K562 (cell line): ENCODE data around the gene WDR91. TPM values are rescaled to one million over a fixed set of nuclear protein-coding genes. Genes with fewer than 3 reads are reported as not detected.

ENCODE experiments used
- ATAC-seq: fragments of 200-7000 bp; cut with Tn5 transposase; 3 replicates; pipeline ENCODE4 v1.9.1; 2020; ENCODE audit warnings: moderate library complexity
- BruUV-seq: library from RNA; stranded (reverse); fragments of 400-500 nt; replicated peaks from 2 replicates; lab custom pipeline; 2021; lab: Mats Ljungman, UMichigan
- CTCF ChIA-PET: fragments of 300-600 bp; formaldehyde crosslinking; extraction: SDS; loops from one replicate; lab custom pipeline; 2021; ENCODE audit warnings: low intra/inter-chr PET ratio; lab: Yijun Ruan, JAX
- POLR2A ChIA-PET: fragments of 300-600, 350-650 bp; sonication (Branson Sonifier 250); formaldehyde crosslinking; extraction: SDS; loops from one replicate; lab custom pipeline; 2021; ENCODE audit warnings: antibody characterized with exemption, inconsistent platforms; lab: Yijun Ruan, JAX
- DNase-seq, 4 experiments: peaks; one replicate each; pipeline versions ENCODE4 v3.0.0 to v3.0.0-alpha.2; 2011 to 2018; ENCODE audit warnings: low spot score in 3 of 4, mixed read lengths in 3 of 4; ENCODE audit errors: extremely low read depth in 1 of 4
- FAIRE-seq: peaks from 2 replicates; lab custom pipeline; 2011; peaks lifted over from hg19 to GRCh38; lab: Jason Lieb, UNC
- H2AFZ ChIP-seq: 2 replicates; pipeline ENCODE4 v1.6.0; 2011; ENCODE audit warnings: low read depth, low read length, control low read depth, inconsistent platforms
- H3K27ac ChIP-seq: fragments of 200-600 bp; 3 replicates; pipeline ENCODE4 v1.8.0; 2011; ENCODE audit warnings: low read depth, mild to moderate bottlenecking, control low read depth, inconsistent platforms, low read length, moderate library complexity, mixed read lengths; ENCODE audit errors: extremely low read depth
- H3K27me3 ChIP-seq, 2 experiments: fragments of 300-600 bp in 1 of 2; 2 replicates in 1 of 2; 3 replicates in 1 of 2; pipeline versions ENCODE4 v1.6.0 to v1.8.0; 2011; ENCODE audit warnings: inconsistent platforms in 2 of 2, low read length in 2 of 2, mild to moderate bottlenecking in 1 of 2, mixed read lengths in 1 of 2, moderate library complexity in 1 of 2; ENCODE audit not compliant: control insufficient read depth in 2 of 2, insufficient read depth in 2 of 2
- H3K36me3 ChIP-seq: fragments of 300-600 bp; 3 replicates; pipeline ENCODE4 v1.8.0; 2011; ENCODE audit warnings: mild to moderate bottlenecking, low read length, inconsistent platforms; ENCODE audit not compliant: control insufficient read depth, insufficient read depth
- H3K4me1 ChIP-seq, 2 experiments: fragments of 200-600 bp in 1 of 2; replicated peaks in 1 of 2; 2 replicates in 1 of 2; 3 replicates in 1 of 2; pipeline versions ENCODE4 v1.5.1 to v1.8.0; 2011; ENCODE audit warnings: inconsistent platforms in 2 of 2, low read length in 2 of 2, mild to moderate bottlenecking in 1 of 2, mixed read lengths in 1 of 2, moderate library complexity in 1 of 2; ENCODE audit not compliant: control insufficient read depth in 2 of 2, insufficient read depth in 2 of 2
- H3K4me2 ChIP-seq: 2 replicates; pipeline ENCODE4 v1.6.1; 2011; ENCODE audit warnings: low read length, control low read depth, inconsistent platforms, mixed read lengths; ENCODE audit not compliant: insufficient read depth
- H3K4me3 ChIP-seq: fragments of 200-600 bp; sonication (generic), shearing (Covaris generic); 2 replicates; pipeline ENCODE4 v1.5.1; 2016; ENCODE audit warnings: control low read depth, inconsistent platforms
- H3K79me2 ChIP-seq: fragments of 200-600 bp; 3 replicates; pipeline ENCODE4 v1.8.0; 2011; ENCODE audit warnings: low read length, inconsistent platforms; ENCODE audit not compliant: control insufficient read depth, insufficient read depth
- H3K9ac ChIP-seq, 2 experiments: 2 replicates each; pipeline versions ENCODE4 v1.6.0 to v1.6.1; 2011; ENCODE audit warnings: low read depth in 2 of 2, low read length in 2 of 2, control low read depth in 1 of 2, inconsistent platforms in 1 of 2, mild to moderate bottlenecking in 1 of 2, mixed read lengths in 1 of 2; ENCODE audit not compliant: insufficient read depth in 1 of 2
- H3K9me1 ChIP-seq: one replicate; pipeline ENCODE4 v1.6.0; 2011; ENCODE audit warnings: inconsistent platforms, mild to moderate bottlenecking, low read length, moderate library complexity; ENCODE audit not compliant: control insufficient read depth, insufficient read depth
- H3K9me3 ChIP-seq: replicated peaks from 2 replicates; pipeline ENCODE4 v1.5.1; 2011; ENCODE audit warnings: low read depth, low read length, inconsistent platforms; ENCODE audit not compliant: control insufficient read depth, insufficient read depth
- H4K20me1 ChIP-seq: replicated peaks from 2 replicates; pipeline ENCODE4 v1.6.1; 2011; ENCODE audit warnings: low read length, inconsistent platforms, mixed read lengths; ENCODE audit not compliant: control insufficient read depth, insufficient read depth
- E2F3 ChIP-seq: fragments of 250-450 bp; sonication (Bioruptor Pico); IDR thresholded peaks from 2 replicates; pipeline ENCODE4 v1.4.0; 2020; ENCODE audit warnings: mild to moderate bottlenecking
- HDAC8 ChIP-seq: fragments of 450-650 bp; IDR thresholded peaks from 2 replicates; pipeline ENCODE4 v1.6.1; 2016; ENCODE audit warnings: mild to moderate bottlenecking, missing genetic modification characterization, moderate library complexity, missing compliant biosample characterization
- HNRNPK ChIP-seq: fragments of 200-400 bp; formaldehyde crosslinking; IDR thresholded peaks from one replicate; pipeline ENCODE4 v1.6.1; 2018; ENCODE audit warnings: mild to moderate bottlenecking, low read depth, low read length; ENCODE audit not compliant: poor library complexity, severe bottlenecking
- PCBP2 ChIP-seq: fragments of 200-400 bp; formaldehyde crosslinking; IDR thresholded peaks from 2 replicates; pipeline ENCODE4 v1.6.1; 2018; ENCODE audit warnings: low read length, low read depth, mild to moderate bottlenecking, moderate library complexity; ENCODE audit not compliant: poor library complexity, severe bottlenecking
- ZNF512 ChIP-seq: IDR thresholded peaks from 2 replicates; pipeline ENCODE4 v1.6.1; 2016; ENCODE audit warnings: missing genetic modification characterization, missing compliant biosample characterization
- WGBS: fragments of 100-300 bp; shearing (Covaris generic); methylation state at CpG from one replicate; pipeline ENCODE4 v1.1.6; 2016; ENCODE audit warnings: low coverage, mixed read lengths; ENCODE audit not compliant: insufficient coverage; ENCODE audit errors: missing lambda C conversion rate; 5-methylcytosine and 5-hydroxymethylcytosine counted together
- in situ Hi-C: fragments of 300-500 bp; cut with MboI; formaldehyde crosslinking; loops from 4 replicates; pipeline ENCODE4 v1.15.0; 2018; ENCODE audit warnings: inconsistent platforms, mixed read lengths
- intact Hi-C: fragments of 100-400 bp; cut with micrococcal nuclease; formaldehyde crosslinking; loops from 2 replicates; pipeline ENCODE4 v1.14.2; 2022
- polyA plus RNA-seq, 8 experiments: library from polyadenylated mRNA; depleted of rRNA in 4 of 8; stranded (reverse) in 5 of 8; unstranded in 3 of 8; fragments of >200 nt; fragmentation: Nextera tagmentation in 2 of 8; fragmentation: Illumina TruSeq in 1 of 8; extraction: Ambion mirVana in 2 of 8; extraction: Trizol in 1 of 8; gene quantifications; 2 replicates each; pipeline versions ENCODE4 v1.2.1 to v1.2.3, GENCODE V29; 2011 to 2014; ENCODE audit warnings: inconsistent platforms in 1 of 8, missing spikeins in 1 of 8
- total RNA-seq, 7 experiments: library from RNA; depleted of rRNA in 6 of 7; stranded (reverse); fragments of >200 nt in 6 of 7; fragmentation: Illumina TruSeq in 2 of 7; extraction: Trizol in 2 of 7; gene quantifications; 2 replicates each; pipeline versions ENCODE4 v1.2.1 to v1.2.3, GENCODE V29; 2011 to 2021; ENCODE audit warnings: low replicate concordance in 1 of 7

The WDR91 gene
- total and polyA plus RNA-seq, 9 of the 15 experiments (the other 6 are each of a cell fraction or from before 2014, with no cell fraction given), result 1.9 to 18.2 (median 9.8) TPM

GRCh38 chr7:135242096-135242684 is 30.9 kb upstream of the WDR91 start:
- intact Hi-C loops, result no loop called here
- FAIRE-seq, result no peak

More at GRCh38 chr7:135242096-135242684, 30.9 kb upstream of the WDR91 start:
- Histone ChIP-seq H3K9ac (no peak overlapping the region), H2AFZ (no peak overlapping the region), H4K20me1 (no peaks in the 10 kb centered on the region), H3K4me1 (peaks cover 0 to 12% of the 10 kb centered on the region in 2 experiments; a peak in 3 of 5 replicates), H3K27ac (no peak overlapping the region), H3K4me2 (no peak overlapping the region), H3K27me3 (peaks cover 5 to 30% of the 10 kb centered on the region in 2 experiments; a peak in 2 of 5 replicates), H3K9me1 (no peaks in the 10 kb centered on the region), H3K9me3 (no peaks in the 10 kb centered on the region), H3K4me3 (no peak overlapping the region), H3K36me3 (no peaks in the 10 kb centered on the region), H3K79me2 (no peaks in the 10 kb centered on the region)
- POLR2A ChIA-PET, result no interaction called here
- 2% methylated on average over 5 of the region's 5 CpGs for WGBS
- DNase-seq, result no peak
- BruUV-seq, result no TSS peak
- ATAC-seq, result no peak
- CTCF ChIA-PET, result no interaction called here
- TF ChIP-seq ZNF512 (tag), result 0 out of 2 replicates have a peak, but pooled peaks have one; percentile 32
- TF ChIP-seq HNRNPK, result peak; percentile 67
- no peak for TF ChIP-seq HDAC8 (tag)
- TF ChIP-seq PCBP2, result peak; percentile 78
- no peak for TF ChIP-seq E2F3 (CRISPR knock-in tag)
- in situ Hi-C loops, result no loop called here
